ENCODE results near the gene CTU2. TPM values are rescaled to one million over a fixed set of nuclear protein-coding genes. Genes with fewer than 3 reads are reported as not detected.

Gene CTU2
- total and polyA plus RNA-seq, 2 of the 8 experiments (the other 6 are each of a cell fraction or from before 2014, with no cell fraction given), result 32.7 to 42.9 TPM

- no peak for TF ChIP-seq RAD21 (IDR thresholded peaks at IDR 0.05 in 1 of 2, conservative IDR thresholded peaks at IDR 0.05 in 1 of 2; ENCODE audit: low read depth in 2 of 2, low read length in 2 of 2)
- no peak for TF ChIP-seq HDAC2 (IDR thresholded peaks at IDR 0.05; ENCODE audit: borderline replicate concordance in 1 of 2, low read depth in 2 of 2, low read length in 2 of 2)
- TF ChIP-seq RNF2 (IDR thresholded peaks at IDR 0.05; ENCODE audit: borderline replicate concordance, low read depth, low read length, missing control alignments, poor library complexity, severe bottlenecking), result no peak
- TF ChIP-seq BRCA1 (IDR thresholded peaks at IDR 0.05; ENCODE audit: low read depth, low read length), result no peak
Observed at GRCh38 chr16:88739139-88739976, 33.1 kb downstream of the CTU2 start (continued).

All from H1 (cell line).